Endothelial cell of umbilical vein (primary cell): ENCODE measurements around the gene ARL11. TPM values are rescaled to one million over a fixed set of nuclear protein-coding genes. Genes with fewer than 3 reads are reported as not detected.

Source experiments
- BruUV-seq: library from RNA; stranded (reverse); fragments of 400-500 nt; replicated peaks from 2 replicates; lab custom pipeline; 2021; lab: Mats Ljungman, UMichigan
- CTCF ChIA-PET: fragments of 300-600, 350-600 bp; sonication (Branson Sonifier 250); formaldehyde crosslinking; loops from one replicate; lab custom pipeline; 2021; ENCODE audit warnings: antibody characterized with exemption, inconsistent platforms; lab: Charles Lee
- POLR2A ChIA-PET: fragments of 300-600, 350-600 bp; sonication (Branson Sonifier 250); formaldehyde crosslinking; loops from one replicate; lab custom pipeline; 2021; ENCODE audit warnings: antibody characterized with exemption, inconsistent platforms; lab: Charles Lee
- DNase-seq: peaks from one replicate; pipeline ENCODE4 v3.0.0-alpha.2; 2011; ENCODE audit warnings: low read depth, low spot score
- FAIRE-seq: peaks from 2 replicates; lab custom pipeline; 2011; peaks lifted over from hg19 to GRCh38; lab: Jason Lieb, UNC
- H2AFZ ChIP-seq: 2 replicates; pipeline ENCODE4 v1.6.0; 2012; ENCODE audit warnings: low read depth, low read length, control low read depth, inconsistent platforms
- H3K27ac ChIP-seq: 2 replicates; pipeline ENCODE4 v1.5.1; 2011; ENCODE audit warnings: low read depth, mild to moderate bottlenecking, control low read depth, low read length, moderate library complexity; ENCODE audit not compliant: insufficient read depth
- H3K27me3 ChIP-seq, 2 experiments: 2 replicates each; pipeline versions ENCODE4 v1.6.0 to v1.6.1; 2011; ENCODE audit warnings: low read length in 2 of 2, mixed read lengths in 1 of 2; ENCODE audit not compliant: control insufficient read depth in 2 of 2, insufficient read depth in 2 of 2
- H3K36me3 ChIP-seq, 2 experiments: 2 replicates in 1 of 2; 3 replicates in 1 of 2; pipeline ENCODE4 v1.5.1; 2011; ENCODE audit warnings: low read length in 2 of 2, mild to moderate bottlenecking in 1 of 2, moderate library complexity in 1 of 2; ENCODE audit not compliant: control insufficient read depth in 2 of 2, insufficient read depth in 2 of 2; ENCODE audit errors: extremely low read depth in 1 of 2
- H3K4me1 ChIP-seq: 3 replicates; pipeline ENCODE4 v1.5.1; 2011; ENCODE audit warnings: mild to moderate bottlenecking, low read length; ENCODE audit not compliant: control insufficient read depth, insufficient read depth; ENCODE audit errors: extremely low read depth
- H3K4me2 ChIP-seq: 2 replicates; pipeline ENCODE4 v1.6.1; 2011; ENCODE audit warnings: low read length, control low read depth, mixed read lengths; ENCODE audit not compliant: insufficient read depth
- H3K4me3 ChIP-seq, 3 experiments: fragments of 200-600 bp in 1 of 3; sonication (generic), shearing (Covaris generic) in 1 of 3; replicated peaks in 1 of 3; 2 replicates each; pipeline ENCODE4 v1.5.1; 2011 to 2016; ENCODE audit warnings: control low read depth in 3 of 3, low read length in 3 of 3, mild to moderate bottlenecking in 2 of 3, inconsistent platforms in 1 of 3, low read depth in 1 of 3, moderate library complexity in 1 of 3; ENCODE audit not compliant: insufficient read depth in 1 of 3
- H3K79me2 ChIP-seq: 2 replicates; pipeline ENCODE4 v1.6.0; 2012; ENCODE audit warnings: low read length, inconsistent platforms; ENCODE audit not compliant: control insufficient read depth, insufficient read depth
- H3K9ac ChIP-seq: replicated peaks from 2 replicates; pipeline ENCODE3; 2011; ENCODE audit warnings: low read length, control low read depth; ENCODE audit not compliant: insufficient read depth; ENCODE audit errors: extremely low read depth
- H3K9me1 ChIP-seq: replicated peaks from 3 replicates; pipeline ENCODE4 v1.6.0; 2011; ENCODE audit warnings: mild to moderate bottlenecking, low read length; ENCODE audit not compliant: control insufficient read depth, insufficient read depth; ENCODE audit errors: extremely low read depth
- H3K9me3 ChIP-seq: replicated peaks from 2 replicates; pipeline ENCODE4 v1.5.1; 2012; ENCODE audit warnings: low read length, inconsistent platforms; ENCODE audit not compliant: control insufficient read depth, insufficient read depth
- H4K20me1 ChIP-seq: replicated peaks from 2 replicates; pipeline ENCODE3; 2011; ENCODE audit warnings: mild to moderate bottlenecking, low read length; ENCODE audit not compliant: control insufficient read depth, insufficient read depth; ENCODE audit errors: extremely low read depth
- EZH2 ChIP-seq: IDR thresholded peaks from 2 replicates; pipeline ENCODE4 v1.6.1; 2012; ENCODE audit warnings: borderline replicate concordance, low read depth, mild to moderate bottlenecking, moderate library complexity, low read length, inconsistent platforms; ENCODE audit not compliant: severe bottlenecking
- FOS ChIP-seq: IDR thresholded peaks from 2 replicates; pipeline ENCODE4 v1.6.1; 2011; ENCODE audit warnings: mild to moderate bottlenecking, low read length, moderate library complexity, borderline replicate concordance; ENCODE audit not compliant: insufficient read depth
- GATA2 ChIP-seq: IDR thresholded peaks from 2 replicates; pipeline ENCODE4 v1.7.0; 2011; ENCODE audit warnings: low read depth, mild to moderate bottlenecking, moderate library complexity, mixed read lengths, low read length; ENCODE audit not compliant: insufficient read length, insufficient read depth
- JUN ChIP-seq: IDR thresholded peaks from 2 replicates; pipeline ENCODE4 v1.6.1; 2011; ENCODE audit warnings: borderline replicate concordance, low read depth; ENCODE audit not compliant: insufficient read length, insufficient read depth
- MAX ChIP-seq: IDR thresholded peaks from 2 replicates; pipeline ENCODE4 v1.6.1; 2011; ENCODE audit not compliant: insufficient read depth, insufficient read length
- MYC ChIP-seq: IDR thresholded peaks from one replicate; pipeline ENCODE4 v1.6.1; 2011; ENCODE audit warnings: mild to moderate bottlenecking, low read depth, low read length
- POLR2A ChIP-seq: IDR thresholded peaks from 2 replicates; pipeline ENCODE4 v1.6.1; 2012; ENCODE audit warnings: low read depth, mild to moderate bottlenecking, control low read depth, low read length
- POLR2AphosphoS5 ChIP-seq: IDR thresholded peaks from 2 replicates; pipeline ENCODE4 v1.6.1; 2012; ENCODE audit warnings: low read depth, mild to moderate bottlenecking, control low read depth, low read length, moderate library complexity; ENCODE audit not compliant: insufficient read depth
- dilution Hi-C: fragments of 300-500 bp; cut with MboI; formaldehyde crosslinking; loops from one replicate; pipeline ENCODE4 v1.15.0; 2019; ENCODE audit warnings: low sequenced_read_pairs; ENCODE audit not compliant: extremely low pct_ligation_motif_present
- intact Hi-C: fragments of 100-400 bp; cut with micrococcal nuclease; formaldehyde crosslinking; loops from one replicate; pipeline ENCODE4 v1.10.0; 2022
- polyA plus RNA-seq, 4 experiments: library from polyadenylated mRNA; depleted of rRNA in 3 of 4; stranded (reverse) in 3 of 4; unstranded in 1 of 4; fragments of >200 nt; gene quantifications; 2 replicates each; pipeline versions ENCODE4 v1.2.1 to v1.2.3, GENCODE V29; 2011 to 2012; ENCODE audit warnings: missing spikeins in 1 of 4
- total RNA-seq: library from RNA; stranded (reverse); gene quantifications from 2 replicates; pipeline ENCODE4 v1.2.3, GENCODE V29; 2021
- TF ChIP-seq, protein P1 (sequence below), 2 donors: IDR thresholded peaks; 1 replicate in 1 of 2; 2 replicates in 1 of 2; pipeline ENCODE4 v1.5.1; 2011; ENCODE audit warnings: low read length in 2 of 2, mild to moderate bottlenecking in 2 of 2, moderate library complexity in 2 of 2, control low read depth in 1 of 2, inconsistent platforms in 1 of 2, low read depth in 1 of 2; ENCODE audit not compliant: insufficient read depth in 1 of 2; ENCODE audit errors: extremely low read depth in 1 of 2

ARL11 gene
- total and polyA plus RNA-seq, 2 donors (not counting 3 experiments of a cell fraction or from before 2014, with no cell fraction given) = 0.06 to 0.20 TPM

- ChIA-PET CTCF (no interaction called here), POLR2A (no interaction called here)
- H3K4me2 ChIP-seq = no peak overlapping the region
- H3K4me1 ChIP-seq = peaks cover 11% of the 10 kb centered on the region
- FAIRE-seq (no peak), DNase-seq (no peak)
- TF ChIP-seq EZH2 (no peak), POLR2A (no peak), JUN (no peak), POLR2AphosphoS5 (no peak)
- intact Hi-C loops (no loop called here), dilution Hi-C loops (no loop called here)
- H3K4me3 ChIP-seq = no peak overlapping the region
- no peaks in the 10 kb centered on the region for H3K27me3 ChIP-seq
- H3K79me2 ChIP-seq = no peaks in the 10 kb centered on the region
- BruUV-seq = no TSS peak
- H3K27ac ChIP-seq = no peak overlapping the region
- peak overlapping the region; percentile 7 for H2AFZ ChIP-seq
- H3K36me3 ChIP-seq = no peaks in the 10 kb centered on the region
- no peaks in the 10 kb centered on the region for H4K20me1 ChIP-seq
- no peaks in the 10 kb centered on the region for H3K9me3 ChIP-seq
- no peaks in the 10 kb centered on the region for H3K9me1 ChIP-seq
- no peak overlapping the region for H3K9ac ChIP-seq
Observed at GRCh38 chr13:49635599-49636433, 7.5 kb downstream of the ARL11 start.

GRCh38 chr13:49636705-49637104, 8.4 kb downstream of the ARL11 start:
- POLR2A ChIA-PET = no interaction called here
- no peak overlapping the region for H2AFZ ChIP-seq
- H4K20me1 ChIP-seq = no peaks in the 10 kb centered on the region
- dilution Hi-C loops = no loop called here
- H3K9me3 ChIP-seq = no peaks in the 10 kb centered on the region
- no peaks in the 10 kb centered on the region for H3K36me3 ChIP-seq
- no peaks in the 10 kb centered on the region for H3K9me1 ChIP-seq
- no TSS peak for BruUV-seq
- FAIRE-seq = no peak
- TF ChIP-seq POLR2AphosphoS5 (no peak), MYC (no peak), MAX (no peak), JUN (no peak), EZH2 (no peak), GATA2 (no peak), FOS (no peak)
- TF ChIP-seq, protein P1, sequence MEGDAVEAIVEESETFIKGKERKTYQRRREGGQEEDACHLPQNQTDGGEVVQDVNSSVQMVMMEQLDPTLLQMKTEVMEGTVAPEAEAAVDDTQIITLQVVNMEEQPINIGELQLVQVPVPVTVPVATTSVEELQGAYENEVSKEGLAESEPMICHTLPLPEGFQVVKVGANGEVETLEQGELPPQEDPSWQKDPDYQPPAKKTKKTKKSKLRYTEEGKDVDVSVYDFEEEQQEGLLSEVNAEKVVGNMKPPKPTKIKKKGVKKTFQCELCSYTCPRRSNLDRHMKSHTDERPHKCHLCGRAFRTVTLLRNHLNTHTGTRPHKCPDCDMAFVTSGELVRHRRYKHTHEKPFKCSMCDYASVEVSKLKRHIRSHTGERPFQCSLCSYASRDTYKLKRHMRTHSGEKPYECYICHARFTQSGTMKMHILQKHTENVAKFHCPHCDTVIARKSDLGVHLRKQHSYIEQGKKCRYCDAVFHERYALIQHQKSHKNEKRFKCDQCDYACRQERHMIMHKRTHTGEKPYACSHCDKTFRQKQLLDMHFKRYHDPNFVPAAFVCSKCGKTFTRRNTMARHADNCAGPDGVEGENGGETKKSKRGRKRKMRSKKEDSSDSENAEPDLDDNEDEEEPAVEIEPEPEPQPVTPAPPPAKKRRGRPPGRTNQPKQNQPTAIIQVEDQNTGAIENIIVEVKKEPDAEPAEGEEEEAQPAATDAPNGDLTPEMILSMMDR (IDR thresholded peaks at IDR 0.05; ENCODE audit: extremely low read depth in 1 of 2, insufficient read depth in 1 of 2, low read depth in 1 of 2, low read length in 2 of 2) = no peak
- no peak overlapping the region for H3K27ac ChIP-seq
- DNase-seq = no peak
- no peaks in the 10 kb centered on the region for H3K79me2 ChIP-seq
- H3K4me3 ChIP-seq = no peak overlapping the region
- peaks cover 12% of the 10 kb centered on the region for H3K4me1 ChIP-seq
- H3K27me3 ChIP-seq = no peaks in the 10 kb centered on the region
- no peak overlapping the region for H3K4me2 ChIP-seq
- intact Hi-C loops = no loop called here
- CTCF ChIA-PET = no interaction called here
- H3K9ac ChIP-seq = no peak overlapping the region
